ENCODE measurements around the gene SAC3D1. TPM values are rescaled to one million over a fixed set of nuclear protein-coding genes. Genes with fewer than 3 reads are reported as not detected.

Gene SAC3D1
- total and polyA plus RNA-seq, 9 of the 15 experiments (the other 6 are each of a cell fraction or from before 2014, with no cell fraction given), result 0.20 to 35.2 (median 5.8) TPM

- in situ Hi-C loops (cut with MboI), result no loop called here
- BruUV-seq (replicated peaks), result no TSS peak
- no peak overlapping the region; the same call in 2 of the 3 replicates for H3K27ac ChIP-seq (ENCODE audit: extremely low read depth, low read depth, low read length)
- TF ChIP-seq, protein P1, sequence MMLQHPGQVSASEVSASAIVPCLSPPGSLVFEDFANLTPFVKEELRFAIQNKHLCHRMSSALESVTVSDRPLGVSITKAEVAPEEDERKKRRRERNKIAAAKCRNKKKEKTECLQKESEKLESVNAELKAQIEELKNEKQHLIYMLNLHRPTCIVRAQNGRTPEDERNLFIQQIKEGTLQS (IDR thresholded peaks at IDR 0.05), result peak; percentile 53
- TF ChIP-seq, protein P1 (CRISPR knock-in tag; conservative IDR thresholded peaks at IDR 0.05), result no peak
- TF ChIP-seq GABPA (tag; conservative IDR thresholded peaks at IDR 0.05; ENCODE audit: low read depth), result no peak
- TF ChIP-seq CTCF (IDR thresholded peaks at IDR 0.05 in 2 of 3, conservative IDR thresholded peaks at IDR 0.05 in 1 of 3; ENCODE audit: insufficient read depth in 2 of 3, low read depth in 1 of 3, low read length in 3 of 3), result peak in 2 of 3 experiments; percentile 29 to 33; a peak in 2 of 6 replicates
- TF ChIP-seq, protein P2, sequence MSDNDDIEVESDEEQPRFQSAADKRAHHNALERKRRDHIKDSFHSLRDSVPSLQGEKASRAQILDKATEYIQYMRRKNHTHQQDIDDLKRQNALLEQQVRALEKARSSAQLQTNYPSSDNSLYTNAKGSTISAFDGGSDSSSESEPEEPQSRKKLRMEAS (CRISPR knock-in tag; IDR thresholded peaks at IDR 0.05), result peak; percentile 39; the same call in 1 of the 2 replicates
- TF ChIP-seq YBX1 (IDR thresholded peaks at IDR 0.05), result no peak
- 0 out of 2 replicates have a peak, but pooled peaks have one; percentile 9 for TF ChIP-seq BHLHE40 (IDR thresholded peaks at IDR 0.05; ENCODE audit: low read length)
- 0 out of 2 replicates have a peak, but pooled peaks have one; percentile 21 for TF ChIP-seq USF1 (CRISPR knock-in tag; IDR thresholded peaks at IDR 0.05)
- TF ChIP-seq ZNF3 (CRISPR knock-in tag; IDR thresholded peaks at IDR 0.05), result no peak
- no peak for TF ChIP-seq ZFX (CRISPR knock-in tag; IDR thresholded peaks at IDR 0.05)
- 0 out of 2 replicates have a peak, but pooled peaks have one; percentile 30 for TF ChIP-seq ZEB2 (IDR thresholded peaks at IDR 0.05)
- TF ChIP-seq STAG1 (CRISPR knock-in tag; IDR thresholded peaks at IDR 0.05; ENCODE audit: borderline replicate concordance), result 0 out of 2 replicates have a peak, but pooled peaks have one; percentile 11
- peak; percentile 32; the same call in 1 of the 2 replicates for TF ChIP-seq CTBP1 (IDR thresholded peaks at IDR 0.05; ENCODE audit: borderline replicate concordance)
- TF ChIP-seq SP1 (CRISPR knock-in tag; IDR thresholded peaks at IDR 0.05), result 0 out of 2 replicates have a peak, but pooled peaks have one; percentile 24
- TF ChIP-seq CBFB (CRISPR knock-in tag; IDR thresholded peaks at IDR 0.05), result 0 out of 2 replicates have a peak, but pooled peaks have one; percentile 36
- peak; percentile 66 for TF ChIP-seq ZNF134 (CRISPR knock-in tag; conservative IDR thresholded peaks at IDR 0.05)
- FAIRE-seq (no peak), ATAC-seq (no peak), DNase-seq (ENCODE audit: extremely low read depth in 1 of 4, low spot score in 3 of 4) (peak in 1 of 4 experiments; percentile 43)
- POLR2A ChIA-PET, result no interaction called here
- WGBS (ENCODE audit: insufficient coverage, low coverage, missing lambda C conversion rate), result 63% methylated on average over 4 of the region's 4 CpGs
- intact Hi-C loops (cut with micrococcal nuclease), result no loop called here
- no peaks in the 10 kb centered on the region; the same call in 1 of the 2 replicates for H3K9me3 ChIP-seq (replicated peaks; ENCODE audit: control insufficient read depth, insufficient read depth, low read depth, low read length)
- peaks cover 10 to 43% of the 10 kb centered on the region in 2 experiments; a peak in 4 of 5 replicates for H3K4me1 ChIP-seq (replicated peaks in 1 of 2; ENCODE audit: control insufficient read depth in 2 of 2, insufficient read depth in 2 of 2, low read length in 2 of 2)
- H3K4me2 ChIP-seq (ENCODE audit: insufficient read depth, low read length), result no peak overlapping the region
- H3K9ac ChIP-seq (ENCODE audit: insufficient read depth in 1 of 2, low read depth in 2 of 2, low read length in 2 of 2), result peak overlapping the region in 1 of 2 experiments; percentile 1; a peak in 1 of 4 replicates
- no peak overlapping the region for H2AFZ ChIP-seq (ENCODE audit: low read depth, low read length)
- H3K27me3 ChIP-seq (ENCODE audit: control insufficient read depth in 2 of 2, insufficient read depth in 2 of 2, low read length in 2 of 2), result no peaks in the 10 kb centered on the region
- CTCF ChIA-PET (ENCODE audit: low intra/inter-chr PET ratio), result no interaction called here
- no peaks in the 10 kb centered on the region for H4K20me1 ChIP-seq (replicated peaks; ENCODE audit: control insufficient read depth, insufficient read depth, low read length)
- H3K79me2 ChIP-seq (ENCODE audit: control insufficient read depth, insufficient read depth, low read length), result peaks cover 25% of the 10 kb centered on the region
- H3K36me3 ChIP-seq (ENCODE audit: control insufficient read depth, insufficient read depth, low read length), result peaks cover 38% of the 10 kb centered on the region; the same call in 2 of the 3 replicates
- H3K4me3 ChIP-seq, result no peak overlapping the region
- H3K9me1 ChIP-seq (ENCODE audit: control insufficient read depth, insufficient read depth, low read length), result peaks cover 4% of the 10 kb centered on the region
Measured at GRCh38 chr11:65016705-65017104, 24.3 kb upstream of the SAC3D1 start.
